NCI-H446 (cell line): ENCODE data around the gene MALSU1.

Experiments
- DNase-seq, 2 experiments: peaks; one replicate each; lab custom pipeline; 2025; lab: John Stamatoyannopoulos, UW

The MALSU1 gene

GRCh38 chr7:23298885-23299769 lies at the start of gene MALSU1:
TSS of gene MALSU1 (plus strand) at chr7:23299339. CDS start at chr7:23299353, 14 bp downstream.
- peak; percentile 86 to 97 for DNase-seq

GRCh38 chr7:23249486-23249885 lies 49.7 kb upstream of the MALSU1 start:
- no peak for DNase-seq

- no peak for DNase-seq
Measured at GRCh38 chr7:23254051-23254681, 45.0 kb upstream of the MALSU1 start.

GRCh38 chr7:23256731-23257130 lies 42.4 kb upstream of the MALSU1 start:
- DNase-seq = no peak

GRCh38 chr7:23260371-23260770 lies 38.8 kb upstream of the MALSU1 start:
- DNase-seq = no peak

GRCh38 chr7:23261843-23262452 lies 37.2 kb upstream of the MALSU1 start:
- peak; percentile 39 to 74 for DNase-seq

GRCh38 chr7:23264916-23265458 lies 34.2 kb upstream of the MALSU1 start:
- no peak for DNase-seq

GRCh38 chr7:23266918-23267317 lies 32.2 kb upstream of the MALSU1 start:
- DNase-seq = no peak

GRCh38 chr7:23267357-23267756 lies 31.8 kb upstream of the MALSU1 start:
- no peak for DNase-seq

GRCh38 chr7:23268167-23268566 lies 31.0 kb upstream of the MALSU1 start:
- DNase-seq = no peak

- DNase-seq = no peak
Measured at GRCh38 chr7:23268746-23269145, 30.4 kb upstream of the MALSU1 start.

- no peak for DNase-seq
Measured at GRCh38 chr7:23272275-23272674, 26.9 kb upstream of the MALSU1 start.

GRCh38 chr7:23273141-23273599 lies 26.0 kb upstream of the MALSU1 start:
- peak; percentile 76 to 88 for DNase-seq

GRCh38 chr7:23275912-23276311 lies 23.2 kb upstream of the MALSU1 start:
- DNase-seq = no peak

- DNase-seq = no peak
Measured at GRCh38 chr7:23276376-23276775, 22.8 kb upstream of the MALSU1 start.

GRCh38 chr7:23276947-23277346 lies 22.2 kb upstream of the MALSU1 start:
- DNase-seq = no peak

- peak; percentile 77 to 85 for DNase-seq
Measured at GRCh38 chr7:23277359-23277989, 21.7 kb upstream of the MALSU1 start.

GRCh38 chr7:23279819-23280525 lies 19.2 kb upstream of the MALSU1 start:
- DNase-seq = no peak

GRCh38 chr7:23283086-23283485 lies 16.1 kb upstream of the MALSU1 start:
- no peak for DNase-seq

- DNase-seq = no peak
Measured at GRCh38 chr7:23284871-23285270, 14.3 kb upstream of the MALSU1 start.
